Hepatocyte (in vitro differentiated cells): ENCODE measurements around the gene LTB4R.

Source experiments
- CTCF ChIP-seq: fragments of 200-600 bp; sonication (generic); IDR thresholded peaks from 2 replicates; pipeline ENCODE4 v1.5.1; 2016; ENCODE audit warnings: antibody characterized with exemption, mild to moderate bottlenecking; ENCODE audit not compliant: poor library complexity
- EZH2phosphoT487 ChIP-seq: fragments of 200-600 bp; sonication (generic); IDR thresholded peaks from one replicate; pipeline ENCODE4 v1.6.1; 2018; ENCODE audit warnings: antibody characterized with exemption, mild to moderate bottlenecking, low read depth, moderate library complexity; ENCODE audit not compliant: unreplicated experiment, severe bottlenecking

- TF ChIP-seq CTCF (peak; percentile 78), EZH2phosphoT487 (no peak)
Observed at GRCh38 chr14:24271134-24271833, 40.0 kb upstream of the LTB4R start, which contains the start of gene RABGGTA.
